HepG2 (cell line): ENCODE data around the gene KCTD15. TPM values are rescaled to one million over a fixed set of nuclear protein-coding genes. Genes with fewer than 3 reads are reported as not detected.

Source experiments
- ATAC-seq: fragments of 200-7000 bp; cut with Tn5 transposase; 3 replicates; pipeline ENCODE4 v1.9.1; 2020; ENCODE audit warnings: mild to moderate bottlenecking, moderate library complexity
- BruUV-seq: library from RNA; stranded (reverse); fragments of 400-500 nt; replicated peaks from 2 replicates; lab custom pipeline; 2021; lab: Mats Ljungman, UMichigan
- CTCF ChIA-PET: fragments of 300-600 bp; formaldehyde crosslinking; extraction: SDS; loops from one replicate; lab custom pipeline; 2021; ENCODE audit warnings: low total read pairs, inconsistent platforms, low intra/inter-chr PET ratio; lab: Yijun Ruan, JAX
- POLR2A ChIA-PET: fragments of 350-600 bp; sonication (Branson Sonifier 250); formaldehyde crosslinking; loops from one replicate; lab custom pipeline; 2020; ENCODE audit warnings: antibody characterized with exemption, inconsistent platforms; lab: Yijun Ruan, JAX
- DNase-seq: peaks from one replicate; pipeline ENCODE4 v3.0.0-alpha.2; 2015; ENCODE audit warnings: low spot score
- FAIRE-seq: peaks from 3 replicates; lab custom pipeline; 2011; peaks lifted over from hg19 to GRCh38; lab: Jason Lieb, UNC
- H2AFZ ChIP-seq: one replicate; pipeline ENCODE4 v1.6.1; 2011; ENCODE audit warnings: low read length, inconsistent platforms
- H3K27ac ChIP-seq: fragments of 300-600 bp; 3 replicates; pipeline ENCODE4 v1.8.0; 2011; ENCODE audit warnings: mixed run types, mild to moderate bottlenecking, mixed read lengths, low read length, inconsistent platforms; ENCODE audit not compliant: insufficient read depth; ENCODE audit errors: extremely low read length
- H3K27me3 ChIP-seq, 2 experiments: fragments of 200-600 bp in 1 of 2; 2 replicates in 1 of 2; 3 replicates in 1 of 2; pipeline versions ENCODE4 v1.6.0 to v1.8.0; 2011; ENCODE audit warnings: low read length in 2 of 2, mild to moderate bottlenecking in 2 of 2, moderate library complexity in 2 of 2, inconsistent platforms in 1 of 2; ENCODE audit not compliant: insufficient read depth in 2 of 2, control insufficient read depth in 1 of 2
- H3K36me3 ChIP-seq, 2 experiments: fragments of 200-600 bp in 1 of 2; replicated peaks in 1 of 2; 2 replicates in 1 of 2; 3 replicates in 1 of 2; pipeline versions ENCODE4 v1.5.1 to v1.8.0; 2011; ENCODE audit warnings: low read length in 2 of 2, inconsistent platforms in 1 of 2; ENCODE audit not compliant: insufficient read depth in 2 of 2, control insufficient read depth in 1 of 2
- H3K4me1 ChIP-seq: 2 replicates; pipeline ENCODE4 v1.5.1; 2012; ENCODE audit warnings: low read length, inconsistent platforms; ENCODE audit not compliant: insufficient read depth
- H3K4me2 ChIP-seq: 2 replicates; pipeline ENCODE4 v1.6.0; 2011; ENCODE audit warnings: low read depth, low read length, inconsistent platforms
- H3K4me3 ChIP-seq, 3 experiments: fragments of 200-600 bp in 1 of 3; sonication (generic), shearing (Covaris generic) in 1 of 3; replicated peaks in 1 of 3; 2 replicates each; pipeline ENCODE4 v1.5.1; 2011 to 2016; ENCODE audit warnings: low read length in 3 of 3, inconsistent platforms in 2 of 3, low read depth in 2 of 3, mild to moderate bottlenecking in 2 of 3, control low read depth in 1 of 3, mixed read lengths in 1 of 3; ENCODE audit not compliant: insufficient read depth in 1 of 3
- H3K79me2 ChIP-seq: one replicate; pipeline ENCODE4 v1.6.1; 2011; ENCODE audit warnings: low read length, inconsistent platforms; ENCODE audit not compliant: insufficient read depth
- H3K9ac ChIP-seq: 2 replicates; pipeline ENCODE4 v1.6.0; 2011; ENCODE audit warnings: mild to moderate bottlenecking, low read depth, low read length, inconsistent platforms; ENCODE audit not compliant: insufficient read depth
- H3K9me3 ChIP-seq: 2 replicates; pipeline ENCODE4 v1.5.1; 2012; ENCODE audit warnings: mild to moderate bottlenecking, low read length
- H4K20me1 ChIP-seq: 2 replicates; pipeline ENCODE4 v1.6.0; 2011; ENCODE audit warnings: inconsistent platforms, mild to moderate bottlenecking, low read length, moderate library complexity; ENCODE audit not compliant: insufficient read depth
- CBX5 ChIP-seq: sonication (generic); formaldehyde crosslinking; IDR thresholded peaks from 2 replicates; pipeline ENCODE4 v1.4.0; 2020; ENCODE audit warnings: missing genetic modification reagents, borderline replicate concordance
- ELF3 ChIP-seq: IDR thresholded peaks from 2 replicates; pipeline ENCODE4 v1.6.1; 2016; ENCODE audit warnings: missing genetic modification reagents, missing compliant biosample characterization
- JUNB ChIP-seq: sonication (generic); formaldehyde crosslinking; IDR thresholded peaks from 2 replicates; pipeline ENCODE4 v1.8.0; 2022; ENCODE audit warnings: missing genetic modification reagents, mild to moderate bottlenecking, borderline replicate concordance
- KLF16 ChIP-seq, 2 experiments: sonication (generic) in 1 of 2; formaldehyde crosslinking in 1 of 2; IDR thresholded peaks; 2 replicates each; pipeline versions ENCODE4 v1.6.1 to v1.8.0; 2016 to 2023; ENCODE audit warnings: missing genetic modification reagents in 2 of 2, missing compliant biosample characterization in 1 of 2
- PLRG1 ChIP-seq: fragments of 450-650 bp; conservative IDR thresholded peaks from 2 replicates; pipeline ENCODE4 v1.6.1; 2016
- RAD21 ChIP-seq: fragments of 450-650 bp; formaldehyde crosslinking; IDR thresholded peaks from 2 replicates; pipeline ENCODE4 v1.5.0; 2020; ENCODE audit warnings: mild to moderate bottlenecking
- RBM39 ChIP-seq: fragments of 200-400 bp; formaldehyde crosslinking; IDR thresholded peaks from one replicate; pipeline ENCODE4 v1.6.1; 2018; ENCODE audit warnings: antibody characterized with exemption, mild to moderate bottlenecking, low read depth, low read length; ENCODE audit not compliant: poor library complexity, severe bottlenecking
- SRY ChIP-seq: sonication (generic); formaldehyde crosslinking; IDR thresholded peaks from 2 replicates; pipeline ENCODE4 v1.8.0; 2022; ENCODE audit warnings: mild to moderate bottlenecking, missing genetic modification reagents
- TCF7 ChIP-seq: sonication (generic); IDR thresholded peaks from 2 replicates; pipeline ENCODE4 v1.6.1; 2016; ENCODE audit warnings: antibody characterized with exemption, low read depth
- ZNF225 ChIP-seq: sonication (generic); formaldehyde crosslinking; IDR thresholded peaks from 2 replicates; pipeline ENCODE4 v1.4.0; 2020; ENCODE audit warnings: mild to moderate bottlenecking, missing genetic modification reagents
- ZNF501 ChIP-seq: sonication (generic); formaldehyde crosslinking; IDR thresholded peaks from 2 replicates; pipeline ENCODE4 v1.5.1; 2020; ENCODE audit warnings: mild to moderate bottlenecking, moderate library complexity, missing genetic modification reagents
- WGBS: methylation state at CpG from one replicate; pipeline ENCODE4 v1.1.6; 2017; ENCODE audit warnings: low lambda C conversion rate; 5-methylcytosine and 5-hydroxymethylcytosine counted together
- in situ Hi-C: cut with HindIII; loops from 2 replicates; pipeline ENCODE4 v1.10.0; 2017; ENCODE audit warnings: low pct_unique_long_range_greater_than_20kb; ENCODE audit not compliant: extremely low pct_ligation_motif_present
- intact Hi-C: fragments of 100-400 bp; cut with micrococcal nuclease; formaldehyde crosslinking; loops from one replicate; pipeline ENCODE4 v1.10.0; 2022; ENCODE audit not compliant: unreplicated experiment
- polyA plus RNA-seq, 8 experiments: library from polyadenylated mRNA; depleted of rRNA in 3 of 8; stranded (reverse) in 7 of 8; unstranded in 1 of 8; fragments of >200 nt; fragmentation: Illumina TruSeq in 4 of 8; extraction: Trizol in 4 of 8; gene quantifications; 2 replicates each; pipeline versions ENCODE4 v1.2.1 to v1.2.3, GENCODE V29; 2011 to 2016; ENCODE audit warnings: low read depth in 4 of 8, missing spikeins in 1 of 8, mixed read lengths in 1 of 8; ENCODE audit not compliant: insufficient read depth in 1 of 8
- total RNA-seq, 5 experiments: library from RNA; depleted of rRNA; stranded (reverse); fragments of >200 nt; fragmentation: Illumina TruSeq; extraction: Trizol; gene quantifications; 2 replicates each; pipeline ENCODE4 v1.2.3, GENCODE V29; 2016; ENCODE audit warnings: low read depth in 1 of 5
- TF ChIP-seq, protein P1 (sequence below): sonication (generic); formaldehyde crosslinking; IDR thresholded peaks from 2 replicates; pipeline ENCODE4 v1.9.0; 2021; ENCODE audit warnings: missing genetic modification reagents, borderline replicate concordance
- TF ChIP-seq, protein P2 (sequence below): sonication (generic); formaldehyde crosslinking; IDR thresholded peaks from 2 replicates; pipeline ENCODE4 v1.4.0; 2020; ENCODE audit warnings: missing genetic modification reagents
- TF ChIP-seq, protein P3 (sequence below): sonication (generic); formaldehyde crosslinking; IDR thresholded peaks from 2 replicates; pipeline ENCODE4 v1.4.0; 2020; ENCODE audit warnings: missing genetic modification reagents

Gene KCTD15
- total and polyA plus RNA-seq, 2 of the 13 experiments (the other 11 are each of a cell fraction or from before 2014, with no cell fraction given): 13.2 to 16.7 TPM

DNA sequence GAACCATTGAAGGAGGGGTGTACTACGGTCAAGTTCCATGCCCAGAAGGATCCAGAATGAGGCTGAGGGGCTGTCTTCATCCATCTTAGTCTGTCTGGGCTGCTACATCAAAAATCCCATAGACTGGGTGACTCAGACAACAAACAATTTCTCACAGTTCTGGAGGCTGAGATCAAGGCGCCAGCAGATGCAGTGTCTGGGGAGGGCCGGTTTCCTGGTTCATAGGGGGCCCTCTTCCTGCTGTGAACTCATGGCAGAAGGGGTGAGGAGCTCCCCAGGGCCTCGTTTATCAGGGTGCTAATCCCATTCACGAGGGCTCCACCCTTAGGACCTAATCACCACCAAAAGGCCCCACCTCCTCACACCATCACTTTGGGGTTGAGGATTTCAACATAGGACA is 14.7 kb upstream of the KCTD15 start (continued):
- no peak for TF ChIP-seq TCF7
- no peak for TF ChIP-seq SRY (CRISPR knock-in tag)
- no peak for TF ChIP-seq ZNF501

DNA sequence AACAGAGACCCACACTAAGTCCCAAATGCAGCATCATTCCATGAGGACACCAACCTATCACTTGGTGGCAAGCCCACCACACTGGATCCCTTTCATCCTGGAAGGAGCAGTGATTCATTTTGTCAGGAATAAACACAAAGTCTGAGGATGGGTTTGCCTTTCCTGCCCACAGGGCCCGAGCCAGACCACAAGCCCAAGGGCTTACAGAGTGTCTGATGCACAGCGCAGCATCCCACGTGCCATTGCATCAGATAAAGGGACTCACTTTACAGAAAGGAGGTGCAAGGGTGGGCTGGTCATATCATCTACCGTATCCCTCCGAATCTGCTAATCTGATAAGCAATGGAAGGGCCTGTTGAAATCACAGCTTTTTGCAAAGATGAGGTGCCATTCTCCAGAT is 12.2 kb upstream of the KCTD15 start:
- WGBS: 24% methylated on average over 4 of the region's 5 CpGs
- CTCF ChIA-PET: no interaction called here
- Histone ChIP-seq H3K27me3 (peaks cover 7 to 62% of the 10 kb centered on the region in 2 experiments), H3K9me3 (no peaks in the 10 kb centered on the region), H3K4me3 (no peak overlapping the region), H3K79me2 (no peaks in the 10 kb centered on the region), H3K4me1 (no peaks in the 10 kb centered on the region), H2AFZ (no peak overlapping the region), H3K9ac (no peak overlapping the region), H3K36me3 (no peaks in the 10 kb centered on the region), H3K27ac (no peak overlapping the region), H3K4me2 (no peak overlapping the region), H4K20me1 (no peaks in the 10 kb centered on the region)
- intact Hi-C loops: no loop called here
- DNase-seq: no peak
- no peak for TF ChIP-seq KLF16 (CRISPR knock-in tag; IDR thresholded peaks at IDR 0.05)
- TF ChIP-seq, protein P1, sequence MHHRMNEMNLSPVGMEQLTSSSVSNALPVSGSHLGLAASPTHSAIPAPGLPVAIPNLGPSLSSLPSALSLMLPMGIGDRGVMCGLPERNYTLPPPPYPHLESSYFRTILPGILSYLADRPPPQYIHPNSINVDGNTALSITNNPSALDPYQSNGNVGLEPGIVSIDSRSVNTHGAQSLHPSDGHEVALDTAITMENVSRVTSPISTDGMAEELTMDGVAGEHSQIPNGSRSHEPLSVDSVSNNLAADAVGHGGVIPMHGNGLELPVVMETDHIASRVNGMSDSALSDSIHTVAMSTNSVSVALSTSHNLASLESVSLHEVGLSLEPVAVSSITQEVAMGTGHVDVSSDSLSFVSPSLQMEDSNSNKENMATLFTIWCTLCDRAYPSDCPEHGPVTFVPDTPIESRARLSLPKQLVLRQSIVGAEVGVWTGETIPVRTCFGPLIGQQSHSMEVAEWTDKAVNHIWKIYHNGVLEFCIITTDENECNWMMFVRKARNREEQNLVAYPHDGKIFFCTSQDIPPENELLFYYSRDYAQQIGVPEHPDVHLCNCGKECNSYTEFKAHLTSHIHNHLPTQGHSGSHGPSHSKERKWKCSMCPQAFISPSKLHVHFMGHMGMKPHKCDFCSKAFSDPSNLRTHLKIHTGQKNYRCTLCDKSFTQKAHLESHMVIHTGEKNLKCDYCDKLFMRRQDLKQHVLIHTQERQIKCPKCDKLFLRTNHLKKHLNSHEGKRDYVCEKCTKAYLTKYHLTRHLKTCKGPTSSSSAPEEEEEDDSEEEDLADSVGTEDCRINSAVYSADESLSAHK: no peak
- no peak for TF ChIP-seq ELF3 (CRISPR knock-in tag)
- no peak for TF ChIP-seq RBM39
- TF ChIP-seq JUNB (CRISPR knock-in tag): no peak
- no peak for TF ChIP-seq RAD21 (CRISPR knock-in tag)
- TF ChIP-seq ZNF225 (CRISPR knock-in tag): no peak
- TF ChIP-seq CBX5 (CRISPR knock-in tag): no peak
- TF ChIP-seq, protein P2, sequence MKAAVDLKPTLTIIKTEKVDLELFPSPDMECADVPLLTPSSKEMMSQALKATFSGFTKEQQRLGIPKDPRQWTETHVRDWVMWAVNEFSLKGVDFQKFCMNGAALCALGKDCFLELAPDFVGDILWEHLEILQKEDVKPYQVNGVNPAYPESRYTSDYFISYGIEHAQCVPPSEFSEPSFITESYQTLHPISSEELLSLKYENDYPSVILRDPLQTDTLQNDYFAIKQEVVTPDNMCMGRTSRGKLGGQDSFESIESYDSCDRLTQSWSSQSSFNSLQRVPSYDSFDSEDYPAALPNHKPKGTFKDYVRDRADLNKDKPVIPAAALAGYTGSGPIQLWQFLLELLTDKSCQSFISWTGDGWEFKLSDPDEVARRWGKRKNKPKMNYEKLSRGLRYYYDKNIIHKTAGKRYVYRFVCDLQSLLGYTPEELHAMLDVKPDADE (CRISPR knock-in tag): no peak
- TF ChIP-seq PLRG1: no peak
- TF ChIP-seq, protein P3, sequence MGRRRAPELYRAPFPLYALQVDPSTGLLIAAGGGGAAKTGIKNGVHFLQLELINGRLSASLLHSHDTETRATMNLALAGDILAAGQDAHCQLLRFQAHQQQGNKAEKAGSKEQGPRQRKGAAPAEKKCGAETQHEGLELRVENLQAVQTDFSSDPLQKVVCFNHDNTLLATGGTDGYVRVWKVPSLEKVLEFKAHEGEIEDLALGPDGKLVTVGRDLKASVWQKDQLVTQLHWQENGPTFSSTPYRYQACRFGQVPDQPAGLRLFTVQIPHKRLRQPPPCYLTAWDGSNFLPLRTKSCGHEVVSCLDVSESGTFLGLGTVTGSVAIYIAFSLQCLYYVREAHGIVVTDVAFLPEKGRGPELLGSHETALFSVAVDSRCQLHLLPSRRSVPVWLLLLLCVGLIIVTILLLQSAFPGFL (CRISPR knock-in tag): no peak
- in situ Hi-C loops: no loop called here
- no TSS peak for BruUV-seq
- no peak for ATAC-seq
- POLR2A ChIA-PET: no interaction called here
- FAIRE-seq: no peak
